Activated CD8-positive, alpha-beta T cell treated with anti-CD3 and anti-CD28 coated beads for 36 hours (primary cell): ENCODE measurements around the gene NFYC. TPM values are rescaled to one million over a fixed set of nuclear protein-coding genes. Genes with fewer than 3 reads are reported as not detected.

Experiments
- ATAC-seq: fragments of 200-7000 bp; cut with Tn5 transposase; one replicate; pipeline ENCODE4 v1.10.0; 2021; ENCODE audit warnings: mild to moderate bottlenecking, moderate library complexity
- CTCF ChIA-PET: fragments of 350-600 bp; sonication (Branson Sonifier 250); formaldehyde crosslinking; loops from one replicate; lab custom pipeline; 2021; ENCODE audit warnings: antibody characterized with exemption; lab: Charles Lee
- POLR2A ChIA-PET: fragments of 350-600 bp; sonication (Branson Sonifier 250); formaldehyde crosslinking; loops from one replicate; lab custom pipeline; 2021; ENCODE audit warnings: antibody characterized with exemption; lab: Charles Lee
- DNase-seq: peaks from one replicate; pipeline ENCODE4 v3.0.0-alpha.2; 2020
- H3K27ac Mint-ChIP-seq: one replicate; pipeline ENCODE4 v1.8.0; 2021; ENCODE audit warnings: mild to moderate bottlenecking, mixed read lengths
- H3K27me3 Mint-ChIP-seq: one replicate; pipeline ENCODE4 v1.8.0; 2021; ENCODE audit warnings: mixed read lengths
- H3K36me3 Mint-ChIP-seq: one replicate; pipeline ENCODE4 v1.8.0; 2021; ENCODE audit warnings: low read depth, mixed read lengths
- H3K4me1 Mint-ChIP-seq: one replicate; pipeline ENCODE4 v1.8.0; 2021; ENCODE audit warnings: low read depth, mixed read lengths
- H3K4me3 Mint-ChIP-seq: one replicate; pipeline ENCODE4 v1.8.0; 2021; ENCODE audit warnings: mild to moderate bottlenecking, moderate library complexity, mixed read lengths
- H3K9me3 Mint-ChIP-seq: one replicate; pipeline ENCODE4 v1.8.0; 2021; ENCODE audit warnings: mixed read lengths
- CTCF ChIP-seq: fragments of 200-600 bp; IDR thresholded peaks from one replicate; pipeline ENCODE4 v1.8.0; 2022; ENCODE audit warnings: antibody characterized with exemption, mild to moderate bottlenecking
- intact Hi-C: fragments of 100-400 bp; cut with micrococcal nuclease; formaldehyde crosslinking; loops from one replicate; pipeline ENCODE4 v1.10.0; 2022
- total RNA-seq, 2 experiments: library from RNA; stranded (reverse); gene quantifications; one replicate each; pipeline ENCODE4 v1.2.3, GENCODE V29; 2021

NFYC gene
- total RNA-seq, 2 experiments from 2014 or later: 45.6 to 53.8 TPM

DNA sequence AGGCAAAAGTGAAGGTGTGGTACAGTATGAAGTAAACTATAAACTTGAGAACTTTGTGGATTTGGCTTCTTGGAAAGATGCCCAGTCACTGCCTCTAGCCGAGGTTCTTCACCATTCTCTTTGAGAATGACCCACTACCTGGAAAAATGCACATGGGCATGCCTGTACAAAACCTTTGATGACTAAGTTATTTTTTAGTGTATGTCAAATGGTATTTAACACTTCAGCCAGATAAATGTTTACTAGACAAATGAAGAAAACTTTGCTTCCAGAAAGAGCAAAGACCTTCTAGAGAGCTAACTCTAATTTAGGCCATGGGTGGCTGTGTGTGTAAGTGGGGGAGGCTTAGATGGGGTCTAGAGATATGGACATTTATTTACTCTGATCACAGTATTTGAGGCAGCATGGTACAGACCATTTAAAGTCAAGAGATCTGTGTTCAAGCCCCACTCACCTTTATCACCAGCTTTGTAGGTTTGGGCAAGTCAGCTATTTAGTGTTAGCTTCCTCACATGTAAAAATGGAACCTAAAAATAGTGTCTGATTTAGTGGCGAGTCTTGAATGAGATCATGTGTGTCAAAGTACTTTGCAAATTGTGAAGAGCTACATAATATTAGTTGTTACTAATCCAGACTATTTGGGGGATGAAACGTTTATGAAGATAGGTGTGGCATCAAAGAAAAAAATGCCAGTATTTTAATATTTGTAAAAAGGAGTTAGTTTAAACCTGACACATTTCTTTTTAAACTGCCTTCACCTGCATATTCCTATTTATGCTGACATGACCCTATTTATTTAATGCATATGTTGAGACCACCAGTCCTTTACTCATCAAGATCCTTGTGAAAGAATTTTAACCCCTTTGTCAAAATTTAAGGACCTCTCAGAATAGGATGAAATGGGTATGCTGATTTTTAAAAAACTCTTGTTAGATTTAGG, 20.2 kb downstream of the NFYC start:
- Mint-ChIP-seq H3K4me1 (peaks cover 60% of the 10 kb centered on the region), H3K4me3 (peak overlapping the region; percentile 32)
- no peak for ATAC-seq

GRCh38 chr1:40712405-40712944, 21.0 kb downstream of the NFYC start:
- CTCF ChIA-PET: interaction anchor here (1.2 to 3.4 kb wide), 2 partner anchors 11 to 19 kb away, joined by 9 to 13 read pairs; no protein-coding TSS in a partner anchor
- POLR2A ChIA-PET: interaction anchor here (6.5 kb wide), 1 partner anchor 20 kb away, joined by 60 read pairs; the partner anchor contains the start of gene NFYC
- no peaks in the 10 kb centered on the region for H3K27me3 Mint-ChIP-seq
- H3K9me3 Mint-ChIP-seq: no peaks in the 10 kb centered on the region
- peaks cover 21% of the 10 kb centered on the region for H3K36me3 Mint-ChIP-seq
- intact Hi-C loops: no loop called here
- no peak for TF ChIP-seq CTCF
- ATAC-seq (no peak), DNase-seq (no peak)
- H3K4me1 Mint-ChIP-seq: peaks cover 65% of the 10 kb centered on the region
- H3K4me3 Mint-ChIP-seq: no peak overlapping the region
- H3K27ac Mint-ChIP-seq: no peak overlapping the region

More for the DNA sequence above, 20.2 kb downstream of the NFYC start:
- peaks cover 21% of the 10 kb centered on the region for H3K36me3 Mint-ChIP-seq
- no peaks in the 10 kb centered on the region for H3K9me3 Mint-ChIP-seq
- H3K27ac Mint-ChIP-seq: peak overlapping the region; percentile 82
- CTCF ChIA-PET: interaction anchor here (1.2 to 3.4 kb wide), 4 partner anchors 11 to 20 kb away, joined by 5 to 13 read pairs (median 8); partner anchors contain the start of gene NFYC
- intact Hi-C loops: no loop called here
- POLR2A ChIA-PET: interaction anchor here (6.5 kb wide), 1 partner anchor 20 kb away, joined by 60 read pairs; the partner anchor contains the start of gene NFYC
- no peaks in the 10 kb centered on the region for H3K27me3 Mint-ChIP-seq
- no peak for TF ChIP-seq CTCF
- DNase-seq: peak; percentile 25

DNA sequence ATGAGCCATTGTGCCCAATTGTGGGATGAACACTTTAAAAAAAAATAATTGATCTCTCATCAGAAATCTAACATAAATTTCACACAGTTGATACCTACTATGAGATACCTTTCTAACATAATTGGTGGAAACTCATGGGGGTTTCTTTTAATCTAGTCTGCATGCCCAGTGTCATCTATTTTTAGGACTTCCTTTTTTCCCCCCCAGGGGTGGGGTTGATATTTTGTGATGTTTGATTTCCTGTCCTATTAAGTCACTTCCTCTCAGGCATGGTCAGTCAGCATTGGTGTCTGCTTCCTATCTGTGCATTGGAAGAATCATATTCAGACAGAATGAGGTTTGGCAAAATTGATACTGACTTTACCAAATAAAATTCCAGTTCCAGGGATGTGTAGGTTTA, 21.5 kb downstream of the NFYC start:
- ChIA-PET CTCF (interaction anchor here (2.5 kb wide), 1 partner anchor 61 kb away, joined by 7 read pairs; no protein-coding TSS in a partner anchor), POLR2A (no interaction called here)
- peaks cover 21% of the 10 kb centered on the region for H3K36me3 Mint-ChIP-seq
- DNase-seq (peak; percentile 55), ATAC-seq (peak; percentile 31)
- TF ChIP-seq CTCF: no peak
- no peaks in the 10 kb centered on the region for H3K9me3 Mint-ChIP-seq
- peaks cover 64% of the 10 kb centered on the region for H3K4me1 Mint-ChIP-seq
- intact Hi-C loops: no loop called here
- H3K4me3 Mint-ChIP-seq: peak overlapping the region; percentile 37
- no peaks in the 10 kb centered on the region for H3K27me3 Mint-ChIP-seq
- H3K27ac Mint-ChIP-seq: peak overlapping the region; percentile 86

DNA sequence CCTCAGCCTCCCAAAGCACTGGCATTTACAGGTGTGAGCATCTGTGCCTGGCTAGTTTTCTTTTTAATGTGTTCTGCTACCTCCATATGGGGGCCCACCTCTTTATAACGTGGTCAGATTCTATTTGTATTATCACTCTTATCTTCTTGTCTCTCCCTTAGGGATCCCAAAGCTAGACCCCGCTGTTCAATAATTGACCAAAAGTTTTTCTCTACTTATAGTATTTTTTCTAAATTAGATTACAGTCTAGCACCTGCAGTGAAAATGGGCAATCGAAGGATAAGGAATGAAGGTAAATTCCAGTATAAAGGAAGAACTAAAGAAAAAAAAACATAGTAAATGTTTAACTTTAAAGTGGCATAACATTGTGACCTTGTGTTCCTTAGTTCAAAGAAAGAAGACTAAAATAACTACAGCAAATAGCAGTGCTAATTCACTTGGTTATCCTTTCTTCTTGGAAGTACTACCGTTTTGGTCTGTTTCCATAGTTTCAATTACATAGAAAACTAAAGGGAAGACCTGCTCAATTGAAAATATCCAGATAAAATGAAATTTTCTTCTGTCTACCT, 24.1 kb downstream of the NFYC start:
- ATAC-seq (no peak), DNase-seq (no peak)
- Mint-ChIP-seq H3K4me1 (peaks cover 55% of the 10 kb centered on the region), H3K27ac (no peak overlapping the region), H3K9me3 (no peaks in the 10 kb centered on the region), H3K36me3 (peaks cover 17% of the 10 kb centered on the region), H3K27me3 (no peaks in the 10 kb centered on the region), H3K4me3 (no peak overlapping the region)
- intact Hi-C loops: no loop called here
- ChIA-PET POLR2A (no interaction called here), CTCF (interaction anchor here (2.5 kb wide), 1 partner anchor 58 kb away, joined by 7 read pairs; no protein-coding TSS in a partner anchor)
- TF ChIP-seq CTCF: no peak
